Activated T-cell treated with anti-CD3 and anti-CD28 coated beads for 24 hours (primary cell): Measurements from ENCODE around the gene VAT1.
A peak's percentile ranks its signal among the peaks of the same experiment; 100 is the strongest.
"Not testable (repeated sequence)": the region's sequence is repeated elsewhere in the genome, so short reads cannot be mapped to it uniquely, and the experiment has no call there.

ENCODE experiments used
- DNase-seq: peaks from one replicate; pipeline ENCODE4 v3.0.0-alpha.2; 2020; ENCODE audit warnings: low read depth

Gene VAT1

DNA sequence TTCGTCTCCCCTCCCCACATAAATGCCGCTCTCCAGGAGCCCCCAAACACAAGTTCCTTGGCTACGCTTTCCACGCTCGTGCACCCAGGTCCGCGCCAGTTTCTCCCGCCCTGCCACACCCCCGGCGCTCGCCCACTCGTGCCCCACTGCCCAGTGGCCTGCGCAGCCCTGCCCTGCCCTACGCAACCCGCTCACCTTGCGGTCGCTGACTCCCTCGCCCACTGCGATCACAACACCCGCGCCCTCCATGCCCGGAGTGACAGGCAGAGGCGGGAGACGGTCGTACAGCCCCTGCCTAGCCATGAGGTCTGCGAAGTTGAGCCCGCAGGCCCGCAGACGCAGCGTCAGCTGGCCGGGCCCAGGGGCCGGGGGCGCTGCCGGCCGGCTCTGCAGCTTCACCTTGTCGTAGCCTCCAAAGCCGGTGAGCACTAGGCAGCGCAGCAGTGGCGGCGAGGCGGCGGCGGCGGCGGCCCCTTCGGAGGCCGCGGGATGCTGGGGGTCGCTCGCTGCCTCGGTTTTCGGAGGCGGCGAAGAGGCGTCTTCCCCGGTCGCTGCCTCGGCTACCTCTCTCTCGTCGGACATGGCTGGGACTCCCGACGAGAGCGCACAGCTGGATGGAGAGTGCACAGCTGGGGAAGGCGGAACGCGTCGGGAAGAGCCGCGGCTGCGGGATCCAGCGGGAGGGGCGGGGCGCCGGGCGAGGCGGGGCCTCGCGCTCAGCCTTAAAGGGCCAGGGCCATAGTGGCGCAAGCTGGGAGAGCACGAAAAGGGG lies at the start of gene VAT1:
TSS of gene VAT1 (minus strand) at position 645 of the 772 bp plus-strand sequence. CDS start at position 582, 63 bp downstream.
- DNase-seq, result peak; percentile 53

DNA sequence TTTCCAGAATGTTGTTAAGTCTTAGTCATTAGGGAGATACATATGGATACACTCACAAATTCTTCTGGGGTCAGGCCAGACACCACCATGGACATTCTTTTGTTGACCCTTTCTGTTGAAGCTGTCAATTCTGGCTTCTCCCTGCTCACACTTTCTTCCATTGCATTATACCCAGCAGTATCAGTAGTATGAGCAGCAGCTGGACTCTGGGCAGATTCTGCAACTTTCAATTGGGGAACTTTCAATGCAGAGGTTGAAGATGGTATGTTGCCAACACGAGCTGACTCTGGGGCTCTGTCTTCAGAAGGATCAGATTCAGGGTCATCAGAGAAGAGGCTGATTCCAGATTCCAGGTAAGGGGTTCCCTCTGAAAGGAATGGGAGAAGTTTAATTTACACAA lies 48.7 kb upstream of the VAT1 start:
- DNase-seq, result no peak

DNA sequence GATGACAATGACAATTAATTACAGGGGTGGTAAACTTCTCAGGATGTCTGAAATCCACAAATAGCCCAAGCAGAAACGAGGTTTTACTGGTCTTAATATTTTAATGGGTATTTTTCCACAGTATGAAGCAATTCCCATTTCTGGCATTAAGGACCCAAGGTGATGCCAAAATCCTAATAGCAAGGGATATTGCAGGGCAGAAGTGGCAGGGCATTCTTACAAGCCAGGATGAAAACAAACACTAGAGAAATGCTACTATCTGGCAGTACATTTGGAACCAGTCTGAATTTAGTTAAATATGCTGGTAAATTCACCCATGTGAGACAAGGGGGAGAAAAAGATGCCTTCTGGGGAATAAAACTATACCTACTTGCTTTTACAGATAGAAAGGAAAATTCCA lies 48.1 kb upstream of the VAT1 start:
- DNase-seq, result no peak

DNA sequence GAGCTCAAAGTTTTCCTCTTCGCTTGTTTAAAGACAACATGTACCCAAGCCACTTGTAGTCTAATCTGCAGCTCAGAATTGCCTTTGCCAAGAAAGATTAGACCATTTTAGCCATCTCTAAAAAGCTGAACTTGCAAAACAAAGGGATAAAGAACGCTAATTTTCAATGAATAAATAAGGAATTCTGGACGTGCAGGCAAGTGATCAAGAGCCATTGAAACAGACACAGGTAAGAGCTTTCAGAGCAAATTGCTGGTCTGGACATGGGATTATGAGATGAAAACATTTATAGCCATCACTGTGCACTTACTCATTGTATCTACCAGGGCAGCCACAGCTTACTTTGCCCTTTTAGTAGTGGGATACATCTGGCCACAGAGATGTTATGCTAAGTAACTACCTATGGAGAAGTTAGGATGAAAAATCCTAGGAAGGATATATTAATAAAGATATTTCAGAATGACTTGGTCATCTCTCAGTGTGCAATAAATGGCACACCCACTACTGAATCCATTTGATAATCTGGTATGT lies 47.2 kb upstream of the VAT1 start:
- DNase-seq, result no peak

DNA sequence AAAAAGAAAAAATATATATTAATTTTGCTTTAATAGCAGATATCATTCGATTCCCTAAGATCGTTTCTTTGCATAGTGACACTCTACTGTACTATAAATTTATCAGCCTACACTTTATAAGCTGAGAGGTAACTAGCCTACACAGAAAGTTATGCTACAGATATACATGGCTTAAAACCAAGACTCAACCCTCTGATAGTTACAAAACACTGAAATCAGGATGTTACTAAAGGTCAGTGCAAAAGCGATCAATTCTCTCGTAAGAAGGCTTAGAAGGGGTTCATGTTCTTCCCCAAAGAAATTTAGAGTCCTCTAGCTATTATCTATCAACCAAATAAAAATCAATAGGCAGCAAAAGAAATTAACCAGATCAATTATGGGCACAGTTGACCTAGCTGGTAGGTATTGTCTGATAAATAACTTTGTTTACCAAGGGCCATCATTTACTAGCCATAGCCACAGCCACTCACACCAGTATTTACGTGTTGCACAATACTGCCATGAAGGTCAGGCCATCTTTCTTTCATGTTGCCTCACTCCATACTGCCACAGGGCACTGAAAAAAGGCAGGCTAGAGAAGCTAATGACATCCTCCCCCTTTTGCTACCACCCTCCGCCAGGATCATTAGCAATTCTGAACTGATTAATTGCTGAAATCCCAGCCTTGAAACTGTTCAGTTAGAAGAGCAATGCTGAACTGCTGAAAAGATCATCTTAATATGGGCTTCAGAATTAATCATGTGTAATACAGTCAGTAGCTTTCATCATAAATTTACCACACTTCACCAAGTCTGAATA lies 46.6 kb upstream of the VAT1 start:
- no peak for DNase-seq

DNA sequence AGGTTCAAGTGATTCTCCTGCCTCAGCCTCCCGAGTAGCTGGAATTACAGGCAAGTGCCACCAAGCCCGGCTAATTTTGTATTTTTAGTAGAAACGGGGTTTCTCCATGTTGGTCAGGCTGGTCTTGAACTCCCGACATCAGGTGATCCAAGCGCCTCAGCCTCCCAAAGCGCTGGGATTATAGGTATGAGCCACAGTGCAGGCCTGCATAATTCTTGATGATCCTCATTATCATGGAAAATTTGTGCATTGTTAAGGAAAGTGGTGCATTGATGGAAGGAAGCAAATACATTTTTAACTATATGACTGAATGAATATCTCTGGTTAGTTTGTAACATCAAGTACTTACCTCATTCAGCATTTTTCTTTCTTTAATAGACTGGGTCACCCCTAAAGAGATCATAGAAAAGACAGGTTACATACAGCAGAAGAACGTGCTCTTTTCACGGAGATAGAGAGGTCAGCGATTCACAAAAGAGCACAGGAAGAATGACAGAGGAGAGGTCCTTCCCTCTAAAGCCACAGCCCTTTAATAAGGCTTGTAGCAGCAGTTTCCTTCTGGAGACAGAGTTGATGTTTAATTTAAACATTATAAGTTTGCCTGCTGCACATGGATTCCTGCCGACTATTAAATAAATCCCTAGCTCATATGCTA lies 40.9 kb upstream of the VAT1 start:
- no peak for DNase-seq

DNA sequence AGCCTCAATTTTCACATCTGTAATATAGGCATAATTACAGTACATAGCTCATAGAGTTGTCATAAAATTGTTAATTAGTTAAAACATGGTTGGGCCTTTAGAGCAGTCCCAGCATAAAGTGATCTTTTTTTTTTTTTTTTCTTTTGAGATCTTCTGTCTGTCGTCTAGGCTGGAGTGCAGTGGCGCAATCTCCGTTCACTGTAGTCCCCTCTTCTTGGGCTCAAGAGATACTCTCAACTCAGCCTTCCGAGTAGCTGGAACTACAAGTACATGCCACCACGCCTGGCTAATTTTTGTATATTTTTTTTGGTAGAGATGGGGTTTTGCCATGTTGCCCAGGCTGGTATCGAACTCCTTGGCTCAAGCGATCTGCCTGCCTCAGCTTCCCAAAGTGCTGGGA lies 33.9 kb upstream of the VAT1 start:
- no peak for DNase-seq

DNA sequence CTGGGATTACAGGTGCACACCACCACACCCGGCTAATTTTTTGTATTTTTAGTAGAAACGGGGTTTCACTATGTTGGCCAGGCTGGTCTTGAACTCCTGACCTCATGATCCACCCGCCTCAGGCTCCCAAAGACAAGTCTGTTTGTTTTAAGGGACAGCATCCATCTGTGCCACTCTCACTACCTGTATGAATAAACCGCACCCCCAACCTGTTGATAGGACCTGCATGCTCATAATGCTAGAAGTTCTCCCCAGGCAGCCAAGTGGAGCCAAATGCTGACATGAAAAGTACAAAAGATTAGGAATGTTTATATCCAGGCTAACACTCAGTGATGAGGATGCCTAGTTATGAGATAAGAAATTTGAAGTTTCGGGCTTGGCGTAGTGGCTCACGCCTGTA lies 30.8 kb upstream of the VAT1 start:
- not testable (repeated sequence) for DNase-seq

DNA sequence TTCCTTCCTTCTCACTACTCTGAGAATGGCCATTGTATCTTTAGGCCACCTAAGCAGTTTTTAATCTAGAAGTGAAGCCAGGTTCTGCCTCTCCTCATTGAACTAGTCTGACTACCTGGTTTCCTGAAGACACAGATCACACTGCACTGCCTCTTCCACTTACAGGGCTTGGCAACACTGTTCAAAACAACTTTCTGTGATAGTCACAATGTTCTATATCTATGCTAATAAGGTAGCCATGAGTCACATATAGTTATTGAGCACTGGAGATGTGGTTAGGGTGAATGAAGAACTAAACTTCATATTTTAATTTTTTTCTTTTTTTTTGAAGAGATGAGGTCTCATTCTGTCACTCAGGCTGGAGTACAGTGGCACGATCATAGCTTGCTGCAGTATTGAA lies 29.8 kb upstream of the VAT1 start:
- no peak for DNase-seq

DNA sequence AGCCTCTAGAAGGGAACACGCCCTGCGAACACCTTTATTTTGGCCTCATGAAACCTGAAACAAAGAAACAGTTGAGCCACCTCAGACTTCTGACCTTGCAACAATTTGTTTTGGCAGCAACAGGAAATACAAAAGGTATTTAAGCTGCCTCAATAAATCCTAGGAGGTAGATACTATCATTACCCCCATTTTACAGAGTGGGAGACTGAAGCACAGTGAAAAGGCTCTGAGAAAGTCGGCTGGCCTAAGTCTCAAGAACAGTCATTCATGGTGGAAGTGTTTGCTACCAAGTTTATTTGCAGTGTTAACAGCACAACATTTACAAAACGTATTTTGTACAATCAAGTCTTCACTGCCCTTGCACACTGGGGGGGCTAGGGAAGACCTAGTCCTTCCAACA lies 21.8 kb upstream of the VAT1 start:
- no peak for DNase-seq

DNA sequence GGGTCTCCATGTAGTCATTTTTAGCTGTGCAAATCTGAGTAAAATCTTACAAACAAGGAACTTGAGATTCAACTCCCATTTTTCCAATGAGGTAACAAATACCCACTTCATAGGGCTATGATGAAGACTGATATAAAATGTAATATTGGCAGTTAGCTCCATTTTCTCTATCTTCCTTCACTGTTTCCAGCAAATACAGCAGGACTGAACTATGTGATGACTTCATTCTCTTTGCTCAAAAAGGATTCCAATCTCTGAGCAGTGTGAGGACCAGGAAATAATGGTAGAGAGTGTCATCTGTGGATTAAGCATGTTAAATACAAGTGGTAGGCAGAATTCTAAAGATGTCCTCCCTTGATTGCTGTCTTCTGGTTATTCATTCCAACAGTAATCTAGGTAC lies 21.1 kb upstream of the VAT1 start:
- DNase-seq, result no peak

DNA sequence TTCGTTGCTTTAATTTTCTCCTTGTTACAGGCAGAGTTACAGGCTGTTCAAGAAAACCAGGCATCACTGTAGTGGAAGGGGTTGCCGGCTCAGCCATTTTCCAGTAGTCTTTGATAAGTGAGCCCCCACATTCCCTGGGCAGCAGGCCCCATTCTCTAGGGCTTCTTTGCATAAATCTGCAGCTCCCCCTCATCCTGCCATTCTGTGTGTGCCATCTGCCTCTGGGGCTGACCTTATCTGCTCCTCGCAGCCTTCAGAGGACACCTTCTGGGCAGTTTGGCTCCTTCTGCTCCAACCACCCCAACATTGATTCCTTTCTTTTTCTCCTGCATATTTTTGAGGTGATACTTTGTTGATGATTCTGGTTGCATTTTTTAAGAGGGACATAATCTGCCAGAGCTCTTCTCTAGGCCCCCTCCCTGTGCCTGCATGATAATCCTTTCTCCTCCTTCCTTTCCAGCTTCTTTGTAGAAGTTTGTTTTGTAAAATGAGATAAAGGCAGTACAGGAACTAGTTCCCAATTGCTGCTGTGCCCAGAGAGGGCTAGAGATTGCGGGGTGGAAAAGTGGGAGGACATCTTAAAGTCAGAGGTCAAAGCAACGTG lies 19.9 kb upstream of the VAT1 start:
- no peak for DNase-seq

DNA sequence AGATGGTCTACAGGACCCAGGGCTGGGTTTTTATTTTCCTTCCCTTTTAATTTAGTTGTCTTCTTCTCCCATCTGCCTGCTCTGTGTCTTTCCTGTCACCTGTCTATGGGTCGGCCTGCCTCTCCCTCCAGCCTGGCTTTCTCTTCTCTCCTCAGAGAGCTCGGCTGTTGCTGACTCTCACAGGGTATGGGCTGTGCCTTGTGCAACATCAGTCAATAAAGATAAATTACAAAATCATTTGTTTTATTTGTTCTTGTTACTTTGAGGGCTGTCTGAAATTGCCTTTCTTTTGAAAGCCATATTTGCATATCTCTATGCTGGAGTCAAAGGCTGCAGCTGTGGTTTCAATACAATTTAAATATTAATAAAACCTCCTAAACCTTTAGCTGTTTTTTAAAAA lies 18.5 kb upstream of the VAT1 start:
- no peak for DNase-seq

DNA sequence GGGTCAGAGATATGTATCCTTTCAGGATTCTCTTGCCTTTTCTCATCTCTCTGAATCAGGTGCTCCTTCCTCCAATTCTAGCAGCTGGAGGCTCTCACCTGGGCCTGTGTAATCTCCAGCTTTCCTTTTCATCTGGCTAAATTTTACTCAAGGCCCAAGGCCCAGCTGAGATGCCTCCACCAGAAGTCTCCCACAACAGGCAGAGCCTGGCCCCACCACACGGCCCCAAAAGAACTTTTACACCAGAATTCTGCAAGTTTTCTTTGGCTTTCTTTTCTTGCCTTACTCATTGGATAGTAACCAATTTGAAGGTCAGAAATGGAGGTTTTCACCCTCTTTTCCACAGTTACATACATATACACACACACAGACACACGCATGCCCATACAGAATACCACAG lies 17.5 kb upstream of the VAT1 start:
- DNase-seq, result no peak

DNA sequence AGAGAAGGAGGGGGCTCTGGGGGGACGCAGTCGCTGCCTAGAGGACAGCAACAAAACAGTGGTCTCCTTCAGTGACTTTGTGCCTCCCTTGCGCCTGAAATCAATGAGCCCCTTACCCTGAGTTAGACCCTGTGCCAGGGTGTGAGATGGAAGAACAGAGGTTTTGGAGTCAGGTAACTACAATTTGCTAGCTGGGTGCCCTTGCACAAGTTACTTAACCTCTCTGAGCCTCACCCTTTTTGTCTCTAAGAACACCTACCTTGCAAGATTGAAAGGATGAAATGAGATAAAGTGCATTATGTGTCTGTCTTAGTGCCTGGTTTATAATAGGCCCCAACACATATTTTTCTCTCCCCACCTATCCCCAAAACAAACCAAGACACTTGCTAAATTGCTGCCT lies 12.7 kb upstream of the VAT1 start:
- DNase-seq, result no peak

DNA sequence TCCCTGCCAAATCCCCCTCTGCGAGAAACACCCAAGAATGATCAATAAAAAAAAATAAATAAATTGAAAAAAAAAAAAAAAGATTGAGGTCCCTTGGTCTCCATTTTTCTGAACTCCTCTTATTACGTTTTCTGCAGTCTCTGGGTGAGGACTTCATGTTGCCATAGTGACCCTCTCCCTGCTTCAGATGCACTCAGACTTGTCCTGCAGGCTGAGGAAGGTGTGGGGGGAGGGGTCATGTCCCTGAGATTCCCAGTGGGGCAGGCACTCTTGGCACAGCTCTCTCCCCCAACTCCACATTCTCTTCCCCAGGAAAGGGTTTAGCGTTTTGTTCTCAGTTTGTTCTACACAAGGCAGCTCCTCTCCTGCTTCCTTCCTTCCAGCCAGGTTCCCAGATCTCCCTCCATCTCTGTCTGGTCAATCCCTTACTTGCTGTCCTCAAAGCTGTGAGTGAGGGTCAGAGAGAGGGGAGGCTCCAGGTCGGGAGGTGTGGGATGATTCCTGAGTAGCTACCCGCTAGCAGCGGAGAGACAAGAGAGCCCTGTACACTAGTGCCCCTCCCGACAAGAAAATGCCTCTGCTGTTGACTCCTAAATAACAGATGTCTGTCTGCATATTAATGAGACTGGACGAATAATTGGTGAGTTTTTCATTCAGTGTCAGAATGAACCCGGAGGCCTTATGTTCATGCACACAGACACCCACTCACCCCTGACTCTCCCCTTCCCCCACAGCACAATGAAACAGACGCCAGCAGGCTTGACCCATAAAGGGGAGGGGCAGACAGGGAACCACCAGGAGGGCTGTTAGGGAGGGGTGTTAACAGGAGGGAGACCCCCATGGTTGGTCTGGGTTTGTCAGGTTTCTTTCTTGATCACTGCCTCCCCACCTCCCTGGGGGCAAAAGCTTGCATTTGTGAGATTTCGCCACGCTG lies 12.0 kb upstream of the VAT1 start:
- no peak for DNase-seq

DNA sequence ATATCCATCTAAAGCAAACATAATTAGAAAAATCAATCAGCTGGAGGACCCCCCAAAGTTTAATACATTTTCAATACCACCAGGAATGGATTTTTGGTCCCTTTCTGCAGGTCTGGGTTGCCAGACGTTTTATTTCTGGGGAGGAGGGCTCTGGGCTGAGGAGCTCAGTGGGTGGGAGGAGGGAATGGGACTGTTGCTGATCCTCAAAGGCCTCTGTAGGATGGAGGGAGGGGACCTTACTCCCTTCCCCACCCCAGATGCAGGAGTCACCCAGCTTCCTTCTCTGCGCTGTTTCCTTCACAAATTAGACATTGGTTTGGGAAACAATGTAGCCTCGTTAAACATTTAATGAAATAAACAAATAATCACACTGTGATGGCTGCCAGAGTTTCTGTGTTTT lies 9.5 kb upstream of the VAT1 start:
- no peak for DNase-seq

DNA sequence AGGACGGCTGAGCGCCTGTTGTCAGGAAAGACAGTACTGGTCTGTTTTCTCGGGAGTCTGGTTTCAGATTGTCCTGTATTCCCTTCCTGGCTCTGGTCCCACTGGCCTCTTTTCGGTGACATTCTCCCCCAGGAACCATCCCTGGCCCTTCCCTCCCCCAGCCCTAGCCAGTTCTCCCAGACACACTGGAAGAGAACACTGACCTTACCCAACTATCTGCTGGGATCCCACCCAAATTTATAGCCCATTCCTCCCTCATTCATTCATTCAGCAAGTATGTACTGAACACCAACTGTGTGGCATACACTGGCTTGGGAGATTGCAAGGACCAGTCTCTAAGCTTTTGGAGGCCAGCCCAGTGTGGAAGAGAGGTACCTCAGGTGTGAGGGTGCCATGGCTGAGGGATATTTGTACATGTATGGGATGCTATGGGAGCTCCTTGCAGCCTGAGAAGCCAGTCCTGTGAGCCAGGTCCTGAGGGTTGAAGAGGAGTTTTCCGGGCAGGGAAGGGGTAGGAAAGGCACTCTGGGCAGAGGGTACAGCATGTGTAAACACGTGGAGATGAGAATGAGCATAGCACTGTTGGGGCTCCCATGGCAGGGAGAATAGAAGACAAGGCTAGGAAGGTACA lies 8.1 kb upstream of the VAT1 start:
- DNase-seq, result no peak

DNA sequence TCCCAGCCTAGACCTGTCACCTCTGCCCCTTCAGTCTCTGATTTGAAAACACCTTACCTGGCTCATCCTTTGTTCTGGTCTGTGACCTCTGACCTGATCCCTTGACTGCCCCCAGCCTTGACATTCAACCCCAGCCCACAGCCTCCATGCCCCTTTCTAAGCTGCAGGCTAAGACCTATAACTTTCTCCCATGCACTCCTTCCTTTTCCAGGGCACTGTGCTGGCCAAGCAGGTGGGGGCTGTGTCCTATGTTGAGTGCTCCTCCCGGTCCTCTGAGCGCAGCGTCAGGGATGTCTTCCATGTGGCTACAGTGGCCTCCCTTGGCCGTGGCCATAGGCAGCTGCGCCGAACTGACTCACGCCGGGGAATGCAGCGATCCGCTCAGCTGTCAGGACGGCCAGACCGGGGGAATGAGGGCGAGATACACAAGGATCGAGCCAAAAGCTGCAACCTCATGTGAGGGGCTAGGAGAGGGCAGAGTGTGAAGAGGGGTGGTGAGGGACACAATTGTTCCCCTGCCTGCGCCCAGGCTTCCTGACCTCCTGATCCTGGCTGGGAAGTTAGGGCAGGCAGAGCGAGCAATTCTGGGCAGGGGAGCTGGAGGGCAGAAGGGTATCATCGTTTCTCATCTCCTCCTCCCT lies 6.2 kb upstream of the VAT1 start:
- no peak for DNase-seq
